Trophoblast cell (in vitro differentiated cells and primary cell): ENCODE measurements around the gene ZBTB42.
A peak's percentile ranks its signal among the peaks of the same experiment; 100 is the strongest.

Experiments
- DNase-seq, 2 donors: peaks; one replicate each; pipeline ENCODE4 v3.0.0-alpha.2; 2016
- H2AFZ ChIP-seq: 2 replicates; pipeline ENCODE4 v1.6.1; 2013; ENCODE audit warnings: low read length, moderate library complexity, mild to moderate bottlenecking; ENCODE audit not compliant: insufficient read depth, poor library complexity
- H2AK5ac ChIP-seq: 2 replicates; pipeline ENCODE4 v1.6.1; 2013; ENCODE audit warnings: mild to moderate bottlenecking, low read length
- H2BK120ac ChIP-seq: 2 replicates; pipeline ENCODE4 v1.6.1; 2013; ENCODE audit warnings: low read length, mild to moderate bottlenecking, moderate library complexity; ENCODE audit not compliant: insufficient read depth, poor library complexity
- H2BK12ac ChIP-seq: 2 replicates; pipeline ENCODE4 v1.6.1; 2013; ENCODE audit warnings: mild to moderate bottlenecking, low read length, moderate library complexity
- H2BK5ac ChIP-seq: 2 replicates; pipeline ENCODE4 v1.6.1; 2013; ENCODE audit warnings: low read length, low read depth, moderate library complexity, mild to moderate bottlenecking; ENCODE audit not compliant: poor library complexity
- H3K14ac ChIP-seq: 2 replicates; pipeline ENCODE4 v1.6.1; 2013; ENCODE audit warnings: mild to moderate bottlenecking, low read length
- H3K18ac ChIP-seq: 2 replicates; pipeline ENCODE4 v1.6.1; 2013; ENCODE audit warnings: mild to moderate bottlenecking, low read length
- H3K23ac ChIP-seq: 2 replicates; pipeline ENCODE4 v1.6.1; 2013; ENCODE audit warnings: low read length
- H3K27ac ChIP-seq: 2 replicates; pipeline ENCODE4 v1.5.1; 2013; ENCODE audit warnings: low read depth, mild to moderate bottlenecking, inconsistent platforms, low read length, moderate library complexity
- H3K27me3 ChIP-seq: 2 replicates; pipeline ENCODE4 v1.6.1; 2013; ENCODE audit warnings: inconsistent platforms, mild to moderate bottlenecking, low read length, moderate library complexity; ENCODE audit not compliant: insufficient read depth
- H3K36me3 ChIP-seq, 2 experiments: 1 replicate in 1 of 2; 2 replicates in 1 of 2; pipeline ENCODE4 v1.6.1; 2013; ENCODE audit warnings: low read length in 2 of 2, mild to moderate bottlenecking in 2 of 2, moderate library complexity in 1 of 2; ENCODE audit not compliant: insufficient read depth in 2 of 2, control insufficient read depth in 1 of 2
- H3K4ac ChIP-seq: 2 replicates; pipeline ENCODE4 v1.6.1; 2013; ENCODE audit warnings: low read depth, mild to moderate bottlenecking, low read length, moderate library complexity
- H3K4me1 ChIP-seq, 2 experiments: 1 replicate in 1 of 2; 2 replicates in 1 of 2; pipeline ENCODE4 v1.6.1; 2013; ENCODE audit warnings: low read length in 2 of 2, mild to moderate bottlenecking in 2 of 2, moderate library complexity in 1 of 2; ENCODE audit not compliant: insufficient read depth in 2 of 2, control insufficient read depth in 1 of 2
- H3K4me2 ChIP-seq: 2 replicates; pipeline ENCODE4 v1.6.1; 2013; ENCODE audit warnings: inconsistent platforms, mild to moderate bottlenecking, low read length, moderate library complexity
- H3K4me3 ChIP-seq: 2 replicates; pipeline ENCODE4 v1.5.1; 2013; ENCODE audit warnings: mild to moderate bottlenecking, low read depth, low read length, inconsistent platforms
- H3K79me1 ChIP-seq: one replicate; pipeline ENCODE4 v1.6.1; 2013; ENCODE audit warnings: low read length
- H3K79me2 ChIP-seq: 2 replicates; pipeline ENCODE4 v1.6.1; 2013; ENCODE audit warnings: low read length, mild to moderate bottlenecking; ENCODE audit not compliant: control insufficient read depth, insufficient read depth, poor library complexity
- H3K9ac ChIP-seq: 2 replicates; pipeline ENCODE4 v1.6.1; 2013; ENCODE audit warnings: mild to moderate bottlenecking, low read length
- H3K9me3 ChIP-seq: 2 replicates; pipeline ENCODE4 v1.6.1; 2013; ENCODE audit warnings: low read depth, mild to moderate bottlenecking, control low read depth, inconsistent platforms, low read length; ENCODE audit not compliant: insufficient read depth
- H4K12ac ChIP-seq: 2 replicates; pipeline ENCODE4 v1.6.1; 2013; ENCODE audit warnings: low read depth, mild to moderate bottlenecking, low read length, moderate library complexity
- H4K8ac ChIP-seq: 2 replicates; pipeline ENCODE4 v1.6.1; 2013; ENCODE audit warnings: low read depth, mild to moderate bottlenecking, low read length, moderate library complexity
- H4K91ac ChIP-seq: one replicate; pipeline ENCODE4 v1.6.1; 2013; ENCODE audit warnings: low read depth, mild to moderate bottlenecking, low read length, moderate library complexity
- WGBS: extraction: QIAGEN DNeasy Blood & Tissue Kit; methylation state at CpG from one replicate; pipeline ENCODE4 v1.1.7; 2013; ENCODE audit warnings: missing lambda C conversion rate; ENCODE audit not compliant: insufficient read length, insufficient coverage; ENCODE audit errors: extremely low coverage; 5-methylcytosine and 5-hydroxymethylcytosine counted together

The ZBTB42 gene

GRCh38 chr14:104774453-104775072 lies 26.3 kb upstream of the ZBTB42 start:
- Histone ChIP-seq H4K8ac (peak overlapping the region; percentile 12), H3K27me3 (no peaks in the 10 kb centered on the region), H3K9ac (no peak overlapping the region), H3K36me3 (peaks cover 89 to 96% of the 10 kb centered on the region in 2 experiments), H3K9me3 (peaks cover 4% of the 10 kb centered on the region), H2BK5ac (no peak overlapping the region), H2AFZ (no peak overlapping the region), H3K4ac (no peak overlapping the region), H3K4me1 (peaks cover 0 to 8% of the 10 kb centered on the region in 2 experiments), H3K18ac (no peak overlapping the region), H2BK120ac (no peak overlapping the region), H3K4me2 (no peak overlapping the region), H3K23ac (no peak overlapping the region), H4K12ac (no peak overlapping the region), H3K4me3 (no peak overlapping the region), H3K27ac (no peak overlapping the region), H3K79me2 (no peaks in the 10 kb centered on the region), H3K14ac (no peak overlapping the region), H2AK5ac (no peak overlapping the region), H2BK12ac (no peak overlapping the region), H3K79me1 (no peaks in the 10 kb centered on the region), H4K91ac (no peak overlapping the region)
- DNase-seq = peak; percentile 46 to 76
- WGBS = no CpG with 5 or more reads among the region's 20 CpGs

GRCh38 chr14:104775073-104775489 lies 25.8 kb upstream of the ZBTB42 start:
- H2AK5ac ChIP-seq = no peak overlapping the region

GRCh38 chr14:104776481-104776880 lies 24.4 kb upstream of the ZBTB42 start:
- peaks cover 91 to 94% of the 10 kb centered on the region in 2 experiments for H3K36me3 ChIP-seq
- no CpG with 5 or more reads among the region's 15 CpGs for WGBS
- no peak overlapping the region for H2AK5ac ChIP-seq
- H3K23ac ChIP-seq = no peak overlapping the region
- peaks cover 0 to 7% of the 10 kb centered on the region in 2 experiments for H3K4me1 ChIP-seq
- no peak overlapping the region for H3K4ac ChIP-seq
- H4K91ac ChIP-seq = no peak overlapping the region
- H3K14ac ChIP-seq = no peak overlapping the region
- H4K8ac ChIP-seq = no peak overlapping the region
- no peak overlapping the region for H3K18ac ChIP-seq
- H4K12ac ChIP-seq = no peak overlapping the region
- H3K79me2 ChIP-seq = no peaks in the 10 kb centered on the region
- no peak overlapping the region for H2AFZ ChIP-seq
- H2BK120ac ChIP-seq = no peak overlapping the region
- no peak overlapping the region for H3K4me3 ChIP-seq
- peaks cover 4% of the 10 kb centered on the region for H3K9me3 ChIP-seq
- no peaks in the 10 kb centered on the region for H3K79me1 ChIP-seq
- H3K27me3 ChIP-seq = no peaks in the 10 kb centered on the region
- no peak overlapping the region for H3K27ac ChIP-seq
- H2BK5ac ChIP-seq = no peak overlapping the region
- no peak for DNase-seq
- H3K9ac ChIP-seq = no peak overlapping the region
- no peak overlapping the region for H3K4me2 ChIP-seq
- H2BK12ac ChIP-seq = no peak overlapping the region

More at GRCh38 chr14:104775073-104775489, 25.8 kb upstream of the ZBTB42 start:
- no peak overlapping the region for H2BK5ac ChIP-seq
- no peak overlapping the region for H3K9ac ChIP-seq
- H3K36me3 ChIP-seq = peaks cover 91 to 96% of the 10 kb centered on the region in 2 experiments
- H2AFZ ChIP-seq = no peak overlapping the region
- H3K9me3 ChIP-seq = peaks cover 4% of the 10 kb centered on the region
- no peak overlapping the region for H4K12ac ChIP-seq
- H3K23ac ChIP-seq = no peak overlapping the region
- no peaks in the 10 kb centered on the region for H3K27me3 ChIP-seq
- no peak overlapping the region for H3K14ac ChIP-seq
- H3K27ac ChIP-seq = no peak overlapping the region
- H3K4me2 ChIP-seq = no peak overlapping the region
- H2BK120ac ChIP-seq = no peak overlapping the region
- H4K8ac ChIP-seq = no peak overlapping the region
- no CpG with 5 or more reads among the region's 13 CpGs for WGBS
- DNase-seq = no peak
- no peak overlapping the region for H2BK12ac ChIP-seq
- H3K79me1 ChIP-seq = no peaks in the 10 kb centered on the region
- no peak overlapping the region for H4K91ac ChIP-seq
- H3K4ac ChIP-seq = no peak overlapping the region
- H3K4me3 ChIP-seq = no peak overlapping the region
- H3K4me1 ChIP-seq = peaks cover 0 to 7% of the 10 kb centered on the region in 2 experiments
- no peaks in the 10 kb centered on the region for H3K79me2 ChIP-seq
- H3K18ac ChIP-seq = no peak overlapping the region

- no peak overlapping the region for H2BK5ac ChIP-seq
- no peak overlapping the region for H3K23ac ChIP-seq
- no peak overlapping the region for H4K12ac ChIP-seq
- H3K4me2 ChIP-seq = no peak overlapping the region
- H2AK5ac ChIP-seq = no peak overlapping the region
- H3K27ac ChIP-seq = no peak overlapping the region
- peaks cover 88 to 90% of the 10 kb centered on the region in 2 experiments for H3K36me3 ChIP-seq
- no peak overlapping the region for H3K9ac ChIP-seq
- DNase-seq = no peak
- no peak overlapping the region for H2AFZ ChIP-seq
- no peak overlapping the region for H4K8ac ChIP-seq
- peaks cover 6% of the 10 kb centered on the region for H3K9me3 ChIP-seq
- H3K14ac ChIP-seq = no peak overlapping the region
- no peaks in the 10 kb centered on the region for H3K27me3 ChIP-seq
- H3K79me1 ChIP-seq = no peaks in the 10 kb centered on the region
- H3K4me1 ChIP-seq = peaks cover 0 to 7% of the 10 kb centered on the region in 2 experiments
- H4K91ac ChIP-seq = no peak overlapping the region
- H3K4ac ChIP-seq = no peak overlapping the region
- no peak overlapping the region for H3K4me3 ChIP-seq
- H2BK120ac ChIP-seq = no peak overlapping the region
- WGBS = no CpG with 5 or more reads among the region's 16 CpGs
- no peaks in the 10 kb centered on the region for H3K79me2 ChIP-seq
- H3K18ac ChIP-seq = no peak overlapping the region
- no peak overlapping the region for H2BK12ac ChIP-seq
Observed at GRCh38 chr14:104776961-104777807, 23.7 kb upstream of the ZBTB42 start.
